HepG2 (cell line): ENCODE results near the gene ERBB3. TPM values are rescaled to one million over a fixed set of nuclear protein-coding genes. Genes with fewer than 3 reads are reported as not detected.

ENCODE experiments used
- ARNTL ChIP-seq: sonication (generic); formaldehyde crosslinking; IDR thresholded peaks from 2 replicates; pipeline ENCODE4 v1.4.0; 2020; ENCODE audit warnings: mild to moderate bottlenecking, missing genetic modification reagents
- BRCA1 ChIP-seq: sonication (generic); formaldehyde crosslinking; IDR thresholded peaks from 2 replicates; pipeline ENCODE4 v1.4.0; 2020; ENCODE audit warnings: missing genetic modification reagents
- HNRNPH1 ChIP-seq: fragments of 200-400 bp; formaldehyde crosslinking; optimal IDR thresholded peaks from 2 replicates; pipeline ENCODE3; 2017; ENCODE audit warnings: mild to moderate bottlenecking, low read depth, low read length
- HOXD1 ChIP-seq: sonication (generic); formaldehyde crosslinking; IDR thresholded peaks from 2 replicates; pipeline ENCODE4 v1.5.0; 2020; ENCODE audit warnings: missing genetic modification reagents
- IKZF4 ChIP-seq: sonication (generic); formaldehyde crosslinking; IDR thresholded peaks from 2 replicates; pipeline ENCODE4 v1.5.1; 2020; ENCODE audit warnings: borderline replicate concordance, mild to moderate bottlenecking, low read depth, missing genetic modification reagents; ENCODE audit errors: not compliant biosample characterization
- MTF2 ChIP-seq: sonication (generic); formaldehyde crosslinking; IDR thresholded peaks from 2 replicates; pipeline ENCODE4 v1.5.0; 2020; ENCODE audit warnings: missing genetic modification reagents, borderline replicate concordance
- NFRKB ChIP-seq: fragments of 450-650 bp; IDR thresholded peaks from 2 replicates; pipeline ENCODE4 v1.6.1; 2017
- ZFYVE20 ChIP-seq: sonication (generic); formaldehyde crosslinking; IDR thresholded peaks from 2 replicates; pipeline ENCODE4 v1.8.0; 2023; ENCODE audit warnings: low read depth, mild to moderate bottlenecking, moderate library complexity, missing genetic modification reagents, borderline replicate concordance
- ZNF549 ChIP-seq: sonication (generic); formaldehyde crosslinking; IDR thresholded peaks from 2 replicates; pipeline ENCODE4 v1.5.0; 2020; ENCODE audit warnings: missing genetic modification reagents
- ZNF577 ChIP-seq: sonication (generic); formaldehyde crosslinking; IDR thresholded peaks from 2 replicates; pipeline ENCODE4 v1.4.0; 2020; ENCODE audit warnings: mild to moderate bottlenecking, low read depth, missing genetic modification reagents, borderline replicate concordance
- ZNF609 ChIP-seq: sonication (generic); formaldehyde crosslinking; IDR thresholded peaks from 2 replicates; pipeline ENCODE4 v1.4.0; 2020; ENCODE audit warnings: mild to moderate bottlenecking, missing genetic modification reagents, borderline replicate concordance
- ZNF672 ChIP-seq: sonication (generic); formaldehyde crosslinking; IDR thresholded peaks from 2 replicates; pipeline ENCODE4 v1.8.1; 2022; ENCODE audit warnings: missing genetic modification reagents
- ZNF788 ChIP-seq: sonication (generic); formaldehyde crosslinking; IDR thresholded peaks from 2 replicates; pipeline ENCODE4 v1.5.0; 2020; ENCODE audit warnings: mild to moderate bottlenecking, missing genetic modification reagents, borderline replicate concordance
- polyA plus RNA-seq, 8 experiments: library from polyadenylated mRNA; depleted of rRNA in 3 of 8; stranded (reverse) in 7 of 8; unstranded in 1 of 8; fragments of >200 nt; fragmentation: Illumina TruSeq in 4 of 8; extraction: Trizol in 4 of 8; gene quantifications; 2 replicates each; pipeline versions ENCODE4 v1.2.1 to v1.2.3, GENCODE V29; 2011 to 2016; ENCODE audit warnings: low read depth in 4 of 8, missing spikeins in 1 of 8, mixed read lengths in 1 of 8; ENCODE audit not compliant: insufficient read depth in 1 of 8
- total RNA-seq, 5 experiments: library from RNA; depleted of rRNA; stranded (reverse); fragments of >200 nt; fragmentation: Illumina TruSeq; extraction: Trizol; gene quantifications; 2 replicates each; pipeline ENCODE4 v1.2.3, GENCODE V29; 2016; ENCODE audit warnings: low read depth in 1 of 5
- TF ChIP-seq, protein P1 (sequence below): sonication (generic); formaldehyde crosslinking; IDR thresholded peaks from 2 replicates; pipeline ENCODE4 v1.4.0; 2020; ENCODE audit warnings: missing genetic modification reagents
- TF ChIP-seq, protein P2 (sequence below): fragments of 450-650 bp; IDR thresholded peaks from 2 replicates; pipeline ENCODE4 v1.6.1; 2017
- TF ChIP-seq, protein P3 (sequence below): sonication (generic); formaldehyde crosslinking; IDR thresholded peaks from 2 replicates; pipeline ENCODE4 v1.4.0; 2020; ENCODE audit warnings: missing genetic modification reagents, borderline replicate concordance

ERBB3 gene
- total and polyA plus RNA-seq, 2 of the 13 experiments (the other 11 are each of a cell fraction or from before 2014, with no cell fraction given): 93.6 to 358 TPM

DNA sequence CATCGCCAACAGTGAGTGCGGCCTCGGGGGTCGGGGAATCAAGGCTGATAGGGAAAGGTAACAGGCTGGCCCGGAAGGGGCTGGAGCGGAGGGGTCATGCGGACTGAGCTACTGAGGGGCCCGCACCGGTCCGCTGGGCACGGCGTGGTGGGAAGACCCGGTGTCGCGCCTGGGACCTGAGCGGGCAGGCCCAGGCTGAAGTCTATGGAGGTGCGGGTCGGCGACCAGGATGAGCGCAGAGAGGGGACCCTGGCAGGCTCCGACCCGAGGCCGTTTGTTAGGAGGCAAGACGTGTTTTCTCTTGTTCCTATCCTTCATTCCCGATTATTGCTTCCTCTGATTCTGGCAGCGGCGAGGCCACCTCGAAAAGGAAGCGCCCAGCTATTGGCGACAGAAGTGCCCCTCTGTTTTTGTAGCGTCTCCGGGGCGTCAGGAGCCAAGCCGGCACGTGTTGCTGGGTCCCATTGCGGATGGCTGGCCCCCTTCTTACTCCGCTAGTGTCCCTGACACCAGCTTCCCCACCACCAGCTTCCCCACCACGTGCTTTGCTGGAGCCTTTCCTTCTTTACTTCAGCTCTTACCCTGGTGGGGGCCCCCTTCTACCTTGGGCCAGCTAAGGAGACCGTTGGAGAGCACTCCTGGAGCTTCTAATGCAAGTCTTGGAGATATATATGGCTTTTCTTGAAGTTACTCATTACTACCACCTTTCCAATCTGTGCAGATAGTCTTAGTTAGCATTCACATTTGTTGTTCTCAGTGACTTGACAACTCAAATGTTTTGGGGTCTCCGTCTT, 25.0 kb downstream of the ERBB3 start (continued):
- TF ChIP-seq MTF2 (CRISPR knock-in tag) (no peak), ZNF788 (CRISPR knock-in tag) (no peak), HNRNPH1 (no peak), IKZF4 (CRISPR knock-in tag) (no peak), HOXD1 (CRISPR knock-in tag) (no peak), ZNF549 (CRISPR knock-in tag) (no peak), BRCA1 (CRISPR knock-in tag) (no peak), NFRKB (no peak), ARNTL (CRISPR knock-in tag) (no peak), ZNF609 (CRISPR knock-in tag) (no peak), ZNF672 (CRISPR knock-in tag) (no peak), ZNF577 (CRISPR knock-in tag) (no peak), ZFYVE20 (no peak)
- TF ChIP-seq, protein P1, sequence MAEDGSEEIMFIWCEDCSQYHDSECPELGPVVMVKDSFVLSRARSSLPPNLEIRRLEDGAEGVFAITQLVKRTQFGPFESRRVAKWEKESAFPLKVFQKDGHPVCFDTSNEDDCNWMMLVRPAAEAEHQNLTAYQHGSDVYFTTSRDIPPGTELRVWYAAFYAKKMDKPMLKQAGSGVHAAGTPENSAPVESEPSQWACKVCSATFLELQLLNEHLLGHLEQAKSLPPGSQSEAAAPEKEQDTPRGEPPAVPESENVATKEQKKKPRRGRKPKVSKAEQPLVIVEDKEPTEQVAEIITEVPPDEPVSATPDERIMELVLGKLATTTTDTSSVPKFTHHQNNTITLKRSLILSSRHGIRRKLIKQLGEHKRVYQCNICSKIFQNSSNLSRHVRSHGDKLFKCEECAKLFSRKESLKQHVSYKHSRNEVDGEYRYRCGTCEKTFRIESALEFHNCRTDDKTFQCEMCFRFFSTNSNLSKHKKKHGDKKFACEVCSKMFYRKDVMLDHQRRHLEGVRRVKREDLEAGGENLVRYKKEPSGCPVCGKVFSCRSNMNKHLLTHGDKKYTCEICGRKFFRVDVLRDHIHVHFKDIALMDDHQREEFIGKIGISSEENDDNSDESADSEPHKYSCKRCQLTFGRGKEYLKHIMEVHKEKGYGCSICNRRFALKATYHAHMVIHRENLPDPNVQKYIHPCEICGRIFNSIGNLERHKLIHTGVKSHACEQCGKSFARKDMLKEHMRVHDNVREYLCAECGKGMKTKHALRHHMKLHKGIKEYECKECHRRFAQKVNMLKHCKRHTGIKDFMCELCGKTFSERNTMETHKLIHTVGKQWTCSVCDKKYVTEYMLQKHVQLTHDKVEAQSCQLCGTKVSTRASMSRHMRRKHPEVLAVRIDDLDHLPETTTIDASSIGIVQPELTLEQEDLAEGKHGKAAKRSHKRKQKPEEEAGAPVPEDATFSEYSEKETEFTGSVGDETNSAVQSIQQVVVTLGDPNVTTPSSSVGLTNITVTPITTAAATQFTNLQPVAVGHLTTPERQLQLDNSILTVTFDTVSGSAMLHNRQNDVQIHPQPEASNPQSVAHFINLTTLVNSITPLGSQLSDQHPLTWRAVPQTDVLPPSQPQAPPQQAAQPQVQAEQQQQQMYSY (CRISPR knock-in tag): no peak
- TF ChIP-seq, protein P2, sequence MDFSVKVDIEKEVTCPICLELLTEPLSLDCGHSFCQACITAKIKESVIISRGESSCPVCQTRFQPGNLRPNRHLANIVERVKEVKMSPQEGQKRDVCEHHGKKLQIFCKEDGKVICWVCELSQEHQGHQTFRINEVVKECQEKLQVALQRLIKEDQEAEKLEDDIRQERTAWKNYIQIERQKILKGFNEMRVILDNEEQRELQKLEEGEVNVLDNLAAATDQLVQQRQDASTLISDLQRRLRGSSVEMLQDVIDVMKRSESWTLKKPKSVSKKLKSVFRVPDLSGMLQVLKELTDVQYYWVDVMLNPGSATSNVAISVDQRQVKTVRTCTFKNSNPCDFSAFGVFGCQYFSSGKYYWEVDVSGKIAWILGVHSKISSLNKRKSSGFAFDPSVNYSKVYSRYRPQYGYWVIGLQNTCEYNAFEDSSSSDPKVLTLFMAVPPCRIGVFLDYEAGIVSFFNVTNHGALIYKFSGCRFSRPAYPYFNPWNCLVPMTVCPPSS: no peak
- TF ChIP-seq, protein P3, sequence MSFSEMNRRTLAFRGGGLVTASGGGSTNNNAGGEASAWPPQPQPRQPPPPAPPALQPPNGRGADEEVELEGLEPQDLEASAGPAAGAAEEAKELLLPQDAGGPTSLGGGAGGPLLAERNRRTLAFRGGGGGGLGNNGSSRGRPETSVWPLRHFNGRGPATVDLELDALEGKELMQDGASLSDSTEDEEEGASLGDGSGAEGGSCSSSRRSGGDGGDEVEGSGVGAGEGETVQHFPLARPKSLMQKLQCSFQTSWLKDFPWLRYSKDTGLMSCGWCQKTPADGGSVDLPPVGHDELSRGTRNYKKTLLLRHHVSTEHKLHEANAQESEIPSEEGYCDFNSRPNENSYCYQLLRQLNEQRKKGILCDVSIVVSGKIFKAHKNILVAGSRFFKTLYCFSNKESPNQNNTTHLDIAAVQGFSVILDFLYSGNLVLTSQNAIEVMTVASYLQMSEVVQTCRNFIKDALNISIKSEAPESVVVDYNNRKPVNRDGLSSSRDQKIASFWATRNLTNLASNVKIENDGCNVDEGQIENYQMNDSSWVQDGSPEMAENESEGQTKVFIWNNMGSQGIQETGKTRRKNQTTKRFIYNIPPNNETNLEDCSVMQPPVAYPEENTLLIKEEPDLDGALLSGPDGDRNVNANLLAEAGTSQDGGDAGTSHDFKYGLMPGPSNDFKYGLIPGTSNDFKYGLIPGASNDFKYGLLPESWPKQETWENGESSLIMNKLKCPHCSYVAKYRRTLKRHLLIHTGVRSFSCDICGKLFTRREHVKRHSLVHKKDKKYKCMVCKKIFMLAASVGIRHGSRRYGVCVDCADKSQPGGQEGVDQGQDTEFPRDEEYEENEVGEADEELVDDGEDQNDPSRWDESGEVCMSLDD (CRISPR knock-in tag): no peak
